H1 (cell line): ENCODE results near the gene RPTOR. TPM values are rescaled to one million over a fixed set of nuclear protein-coding genes. Genes with fewer than 3 reads are reported as not detected.

Experiments used
- JUN ChIP-seq: IDR thresholded peaks from 2 replicates; pipeline ENCODE4 v1.6.1; 2011; ENCODE audit warnings: low read depth, mild to moderate bottlenecking, improper control_type of control experiment, low read length
- SRF ChIP-seq: IDR thresholded peaks from 2 replicates; pipeline ENCODE4 v1.6.1; 2011; ENCODE audit warnings: mild to moderate bottlenecking, low read depth, low read length, moderate library complexity
- TAF7 ChIP-seq: optimal IDR thresholded peaks from 2 replicates; pipeline ENCODE3; 2011; ENCODE audit warnings: low read depth, mild to moderate bottlenecking, inconsistent platforms, low read length, moderate library complexity, borderline replicate concordance
- polyA plus RNA-seq, 7 experiments: library from polyadenylated mRNA; depleted of rRNA in 3 of 7; stranded (reverse) in 5 of 7; unstranded in 2 of 7; fragments of >200 nt in 5 of 7; fragments of 200-250 nt in 2 of 7; gene quantifications; 1 replicate in 5 of 7; 2 replicates in 1 of 7; 4 replicates in 1 of 7; pipeline versions ENCODE4 v1.2.1 to v1.2.3, GENCODE V29; 2011 to 2013; ENCODE audit warnings: missing spikeins in 2 of 7, mixed read lengths in 2 of 7
- total RNA-seq: library from RNA; stranded (reverse); fragmentation: NEBNext Ultra II Directional; extraction: Animal tissue kit (Norgen Biotek cat#: 25700); gene quantifications from 2 replicates; pipeline ENCODE4 v1.2.1, GENCODE V29; 2021

Gene RPTOR
- total and polyA plus RNA-seq, 2 of the 8 experiments (the other 6 are each of a cell fraction or from before 2014, with no cell fraction given), result 6.9 to 28.7 TPM

GRCh38 chr17:80673152-80673920 is 128.7 kb downstream of the RPTOR start (continued):
- TF ChIP-seq SRF (no peak), JUN (no peak), TAF7 (no peak)
